PC-3 (cell line): ENCODE results near the gene P3R3URF. TPM values are rescaled to one million over a fixed set of nuclear protein-coding genes. Genes with fewer than 3 reads are reported as not detected.

Source experiments
- ATAC-seq: fragments of 200-7000 bp; cut with Tn5 transposase; 2 replicates; pipeline ENCODE4 v1.9.1; 2020; ENCODE audit warnings: mild to moderate bottlenecking, moderate library complexity
- BruUV-seq: library from RNA; stranded (reverse); fragments of 400-500 nt; replicated peaks from 2 replicates; lab custom pipeline; 2021; lab: Mats Ljungman, UMichigan
- CTCF ChIA-PET: fragments of 300-600 bp; sonication (Branson Sonifier 250); formaldehyde crosslinking; loops from one replicate; lab custom pipeline; 2022; ENCODE audit warnings: antibody characterized with exemption; lab: Charles Lee
- POLR2A ChIA-PET: fragments of 300-600 bp; sonication (Branson Sonifier 250); formaldehyde crosslinking; loops from one replicate; lab custom pipeline; 2022; ENCODE audit warnings: antibody characterized with exemption; ENCODE audit not compliant: unreplicated experiment; lab: Charles Lee
- DNase-seq: peaks from one replicate; pipeline ENCODE4 v3.0.0-alpha.2; 2015
- H2AFZ ChIP-seq: fragments of 300-600 bp; sonication (generic); 2 replicates; pipeline ENCODE4 v1.6.0; 2016; ENCODE audit warnings: antibody characterized with exemption, low read length
- H3F3A ChIP-seq: fragments of 300-600 bp; sonication (generic); one replicate; pipeline ENCODE4 v1.6.0; 2017; ENCODE audit warnings: antibody characterized with exemption, low read length, control low read depth, mild to moderate bottlenecking; ENCODE audit not compliant: unreplicated experiment
- H3K27ac ChIP-seq: fragments of 300-600 bp; sonication (generic); 2 replicates; pipeline ENCODE4 v1.5.1; 2016; ENCODE audit warnings: mild to moderate bottlenecking, low read length
- H3K27me3 ChIP-seq: fragments of 300-600 bp; sonication (generic); 2 replicates; pipeline ENCODE4 v1.6.1; 2016; ENCODE audit warnings: low read length, mixed read lengths
- H3K36me3 ChIP-seq: fragments of 300-600 bp; sonication (generic); 2 replicates; pipeline ENCODE4 v1.6.1; 2016; ENCODE audit warnings: low read depth, mixed run types, low read length, mixed read lengths
- H3K4me1 ChIP-seq: fragments of 300-600 bp; sonication (generic); 2 replicates; pipeline ENCODE4 v1.5.1; 2016; ENCODE audit warnings: low read length; ENCODE audit not compliant: insufficient read depth
- H3K4me2 ChIP-seq: fragments of 300-600 bp; sonication (generic); 2 replicates; pipeline ENCODE4 v1.6.0; 2016; ENCODE audit warnings: low read length
- H3K4me3 ChIP-seq: fragments of 300-600 bp; sonication (generic); 2 replicates; pipeline ENCODE4 v1.5.1; 2016; ENCODE audit warnings: mild to moderate bottlenecking, low read length, mixed read lengths
- H3K79me2 ChIP-seq: fragments of 300-600 bp; sonication (generic); 2 replicates; pipeline ENCODE4 v1.6.1; 2017; ENCODE audit warnings: low read length, mixed read lengths
- H3K9ac ChIP-seq: fragments of 300-600 bp; sonication (generic); 2 replicates; pipeline ENCODE4 v1.6.0; 2016; ENCODE audit warnings: mild to moderate bottlenecking, low read length
- H3K9me2 ChIP-seq: fragments of 300-600 bp; sonication (generic); replicated peaks from 2 replicates; pipeline ENCODE4 v1.6.1; 2016; ENCODE audit warnings: mixed run types, low read length, mixed read lengths
- H3K9me3 ChIP-seq: fragments of 300-600 bp; sonication (generic); 2 replicates; pipeline ENCODE4 v1.6.1; 2016; ENCODE audit warnings: low read length, mixed read lengths
- H4K20me1 ChIP-seq: fragments of 300-600 bp; sonication (generic); 2 replicates; pipeline ENCODE4 v1.6.1; 2016; ENCODE audit warnings: low read length, mixed read lengths
- CTCF ChIP-seq: fragments of 300-600 bp; sonication (generic); conservative IDR thresholded peaks from 2 replicates; pipeline ENCODE4 v1.5.1; 2017; ENCODE audit warnings: antibody characterized with exemption, low read depth, mild to moderate bottlenecking, low read length
- EZH2 ChIP-seq: fragments of 300-600 bp; sonication (generic); IDR thresholded peaks from one replicate; pipeline ENCODE4 v1.6.1; 2017; ENCODE audit warnings: antibody characterized with exemption, mild to moderate bottlenecking, low read length; ENCODE audit not compliant: unreplicated experiment
- EZH2phosphoT487 ChIP-seq: fragments of 300-600 bp; sonication (generic); IDR thresholded peaks from 2 replicates; pipeline ENCODE4 v1.6.1; 2018; ENCODE audit warnings: mild to moderate bottlenecking, antibody characterized with exemption, low read length, borderline replicate concordance
- intact Hi-C: fragments of 100-400 bp; cut with micrococcal nuclease; formaldehyde crosslinking; loops from 2 replicates; pipeline ENCODE4 v1.9.0; 2023
- total RNA-seq: library from RNA; depleted of rRNA; stranded (reverse); fragments of >200 nt; gene quantifications from 2 replicates; pipeline ENCODE4 v1.2.3, GENCODE V29; 2014

The P3R3URF gene
- total RNA-seq, 1 experiment from 2014 or later = not detected

GRCh38 chr1:46136711-46137110 is 39.6 kb downstream of the P3R3URF start:
- Histone ChIP-seq H3K36me3 (no peaks in the 10 kb centered on the region), H3K9me2 (no peaks in the 10 kb centered on the region), H3K4me1 (peaks cover 31% of the 10 kb centered on the region), H3F3A (no peaks in the 10 kb centered on the region), H4K20me1 (no peaks in the 10 kb centered on the region), H3K9ac (no peak overlapping the region), H3K27me3 (no peaks in the 10 kb centered on the region), H3K9me3 (no peaks in the 10 kb centered on the region), H3K4me3 (no peak overlapping the region), H3K27ac (no peak overlapping the region), H2AFZ (no peak overlapping the region), H3K4me2 (no peak overlapping the region), H3K79me2 (peaks cover 11% of the 10 kb centered on the region)
- CTCF ChIA-PET = no interaction called here
- BruUV-seq = no TSS peak
- ATAC-seq (no peak), DNase-seq (no peak)
- TF ChIP-seq EZH2phosphoT487 = no peak
- TF ChIP-seq CTCF = no peak
- no peak for TF ChIP-seq EZH2
- POLR2A ChIA-PET = no interaction called here
- intact Hi-C loops = no loop called here

- no peaks in the 10 kb centered on the region for H3K9me3 ChIP-seq
- CTCF ChIA-PET = interaction anchor here (1.4 kb wide), 1 partner anchor 64 kb away, joined by 4 read pairs; no protein-coding TSS in a partner anchor
- POLR2A ChIA-PET = interaction anchor here (0.6 to 0.9 kb wide), 4 partner anchors 31 to 831 kb away, joined by 3 to 6 read pairs (median 4); no protein-coding TSS in a partner anchor
- H3K4me2 ChIP-seq = peak overlapping the region; percentile 88
- DNase-seq = peak; percentile 90
- H4K20me1 ChIP-seq = peaks cover 12% of the 10 kb centered on the region; the same call in 1 of the 2 replicates
- no peaks in the 10 kb centered on the region for H3K27me3 ChIP-seq
- peak overlapping the region; percentile 14; the same call in 1 of the 2 replicates for H3K4me3 ChIP-seq
- peak overlapping the region; percentile 87 for H3K9ac ChIP-seq
- intact Hi-C loops = no loop called here
- peaks cover 32% of the 10 kb centered on the region for H3K4me1 ChIP-seq
- H2AFZ ChIP-seq = no peak overlapping the region
- no peak for TF ChIP-seq EZH2
- TF ChIP-seq CTCF = no peak
- no peak for TF ChIP-seq EZH2phosphoT487
- no peaks in the 10 kb centered on the region for H3K36me3 ChIP-seq
- no peaks in the 10 kb centered on the region for H3K9me2 ChIP-seq
- ATAC-seq = peak; percentile 0; the same call in 1 of the 2 replicates
- H3F3A ChIP-seq = no peaks in the 10 kb centered on the region
- peak overlapping the region; percentile 94 for H3K27ac ChIP-seq
- H3K79me2 ChIP-seq = peaks cover 30% of the 10 kb centered on the region
- no TSS peak for BruUV-seq
Observed at GRCh38 chr1:46134660-46135331, 41.5 kb downstream of the P3R3URF start.
